GM18909 (cell line): Measurements from ENCODE around the gene NIP7.

Source experiments
- ATAC-seq: cut with Tn5 transposase; IDR thresholded peaks from one replicate; pipeline ENCODE4 v1.9.1; 2021; ENCODE audit warnings: mild to moderate bottlenecking; ENCODE audit not compliant: unreplicated experiment, poor library complexity

Gene NIP7

DNA sequence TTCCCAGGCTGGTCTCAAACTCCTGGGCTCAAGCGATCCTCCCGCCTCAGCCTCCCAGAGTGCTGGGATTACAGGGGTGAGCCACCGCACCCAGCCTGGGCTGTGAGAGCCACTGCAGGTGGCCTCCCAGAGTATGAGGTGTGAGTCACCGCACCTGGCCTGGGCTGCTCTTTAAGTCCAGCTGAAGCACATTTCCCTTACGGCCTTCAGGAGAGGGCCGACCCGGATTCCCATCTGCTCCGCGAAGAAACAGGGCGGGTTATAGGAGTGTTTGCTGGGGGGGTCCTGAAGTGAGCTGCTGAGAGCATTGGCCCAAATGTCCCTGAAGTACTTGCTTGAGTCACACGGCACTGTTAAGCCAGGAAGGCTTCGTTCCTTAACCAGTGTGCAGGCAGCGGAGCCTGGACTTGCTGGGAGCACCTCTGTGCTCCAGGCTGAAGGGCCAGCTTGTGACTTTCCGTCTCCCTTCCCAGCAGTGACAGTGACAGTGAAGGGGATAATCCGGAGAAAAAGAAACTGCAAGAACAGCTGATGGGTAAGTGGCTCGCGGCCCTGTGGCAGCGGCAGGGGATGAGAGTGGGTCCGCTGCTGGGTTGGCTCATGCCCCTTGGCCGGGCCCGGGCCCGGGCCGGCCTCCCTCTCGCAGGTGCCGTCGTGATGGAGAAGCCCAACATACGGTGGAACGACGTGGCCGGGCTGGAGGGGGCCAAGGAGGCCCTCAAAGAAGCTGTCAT, 21.2 kb upstream of the NIP7 start:
- no peak for ATAC-seq

DNA sequence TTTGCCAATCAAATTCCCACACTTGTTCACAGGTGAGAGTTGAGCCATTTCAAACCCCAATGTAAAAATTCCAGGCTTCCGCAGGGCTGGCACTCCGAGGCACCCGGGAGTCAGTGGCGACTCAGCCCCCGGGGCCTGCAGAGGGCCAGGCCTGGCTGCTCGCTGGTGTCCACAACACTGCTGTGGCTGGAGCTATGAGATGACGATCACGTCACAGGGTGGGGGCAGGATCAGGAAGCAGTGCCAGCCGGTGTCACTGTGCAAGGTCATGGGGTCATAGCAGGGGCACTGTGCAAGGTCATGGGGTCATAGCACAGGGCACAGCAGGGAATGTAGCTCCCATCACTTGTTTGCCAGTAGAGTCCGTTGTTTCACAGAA, 20.7 kb upstream of the NIP7 start:
- ATAC-seq = no peak

DNA sequence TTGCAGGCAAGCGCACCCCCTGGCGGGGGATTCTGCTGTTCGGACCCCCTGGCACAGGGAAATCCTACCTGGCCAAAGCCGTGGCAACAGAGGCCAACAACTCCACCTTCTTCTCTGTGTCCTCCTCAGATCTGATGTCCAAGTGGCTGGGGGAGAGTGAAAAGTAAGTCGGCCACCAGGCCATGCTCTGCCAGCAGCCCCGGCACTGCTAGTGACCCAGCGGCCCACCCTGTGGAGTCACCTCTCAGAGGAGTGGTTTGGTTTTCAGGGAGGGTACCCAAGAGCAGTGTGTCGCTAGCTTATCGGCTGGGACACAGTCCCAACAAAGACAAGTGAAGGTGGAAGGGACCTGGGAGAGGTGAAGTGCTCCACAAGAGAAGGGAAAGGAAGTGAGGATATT, 20.2 kb upstream of the NIP7 start:
- no peak for ATAC-seq

DNA sequence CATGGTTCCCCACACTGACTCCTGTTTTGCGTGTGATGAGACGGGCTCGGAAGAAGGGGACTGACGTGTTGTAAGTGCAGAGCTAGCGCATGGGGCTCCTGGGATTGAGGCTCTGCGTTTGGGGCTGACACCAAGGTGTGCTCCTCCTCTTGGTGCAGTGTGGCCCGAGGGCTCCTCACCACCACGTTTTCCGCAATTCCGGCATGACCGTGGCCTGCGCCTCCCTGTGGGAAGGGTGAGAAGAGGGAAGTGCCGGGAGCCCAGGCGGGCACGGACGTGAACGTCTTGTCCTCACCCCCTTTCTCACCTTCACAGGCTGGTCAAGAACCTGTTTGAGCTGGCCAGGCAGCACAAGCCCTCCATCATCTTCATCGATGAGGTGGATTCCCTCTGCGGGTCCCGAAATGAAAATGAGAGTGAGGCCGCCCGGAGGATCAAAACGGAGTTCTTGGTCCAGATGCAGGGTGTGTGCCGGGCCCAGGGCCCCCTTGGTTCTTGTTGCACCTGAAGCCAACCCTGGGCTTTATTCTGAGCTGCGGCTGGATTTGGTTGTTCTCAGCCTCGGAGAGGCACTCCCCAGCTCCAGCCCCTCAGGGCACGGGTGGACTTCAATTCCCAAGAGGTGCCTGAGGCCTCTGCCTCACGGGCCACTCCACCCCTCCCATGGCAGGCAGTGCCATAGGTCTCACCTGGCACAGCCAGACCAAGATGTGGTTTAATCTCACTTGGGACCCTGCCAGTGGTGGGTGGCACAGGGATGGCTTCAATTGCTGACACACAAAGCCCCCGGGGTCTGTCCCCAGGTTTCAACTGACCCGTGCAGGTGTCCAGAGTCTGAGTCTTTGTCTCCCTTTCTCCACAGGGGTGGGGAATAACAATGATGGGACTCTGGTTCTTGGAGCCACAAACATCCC, 19.5 kb upstream of the NIP7 start:
- no peak for ATAC-seq

DNA sequence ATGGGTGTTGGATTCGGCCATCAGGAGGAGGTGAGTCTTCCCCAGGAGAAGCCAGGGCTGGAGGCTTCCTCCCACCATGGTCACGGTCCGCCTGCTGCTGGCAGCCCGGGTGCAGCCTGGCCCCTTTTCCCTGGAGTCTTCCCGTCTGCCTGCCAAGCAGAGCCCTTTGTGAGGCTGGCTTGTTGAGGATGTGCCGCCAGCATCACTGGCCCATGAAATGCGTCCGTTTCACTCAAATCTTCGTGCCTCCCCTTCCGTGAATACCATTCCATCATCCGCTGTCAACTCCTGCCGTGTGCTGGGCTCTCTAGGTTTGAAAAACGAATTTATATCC, 18.9 kb upstream of the NIP7 start:
- ATAC-seq = no peak

DNA sequence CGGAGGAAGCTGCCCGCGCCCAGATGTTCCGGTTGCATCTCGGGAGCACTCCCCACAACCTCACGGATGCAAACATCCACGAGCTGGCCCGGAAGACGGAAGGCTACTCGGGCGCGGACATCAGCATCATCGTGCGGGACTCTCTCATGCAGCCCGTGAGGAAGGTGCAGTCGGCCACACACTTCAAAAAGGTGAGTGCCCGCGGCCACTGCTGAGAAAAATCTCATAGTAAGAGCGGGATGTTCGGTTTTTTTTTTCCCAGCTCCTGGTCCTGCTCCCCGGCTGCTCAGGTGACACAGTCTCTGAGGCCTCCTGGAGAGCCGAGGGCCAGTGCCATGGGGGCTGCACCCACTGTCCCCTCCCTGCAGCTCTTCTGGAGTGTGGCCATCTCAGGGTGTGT, 18.5 kb upstream of the NIP7 start:
- no peak for ATAC-seq

DNA sequence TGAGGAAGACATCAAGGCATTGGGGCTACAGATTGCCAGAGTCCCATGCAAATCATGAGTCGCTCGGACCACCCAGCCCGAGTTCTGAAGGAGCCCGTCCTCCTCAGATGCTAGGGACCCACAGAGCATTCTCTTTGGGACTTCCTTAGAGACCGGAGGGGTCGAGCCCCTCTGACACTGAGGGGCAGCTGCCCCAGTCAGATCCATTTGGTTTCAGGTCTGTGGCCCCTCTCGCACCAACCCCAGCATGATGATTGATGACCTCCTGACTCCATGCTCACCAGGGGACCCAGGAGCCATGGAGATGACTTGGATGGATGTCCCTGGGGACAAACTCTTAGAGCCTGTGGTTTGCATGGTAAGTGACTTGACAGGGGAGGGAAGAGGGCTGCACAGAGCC, 17.2 kb upstream of the NIP7 start:
- no peak for ATAC-seq

DNA sequence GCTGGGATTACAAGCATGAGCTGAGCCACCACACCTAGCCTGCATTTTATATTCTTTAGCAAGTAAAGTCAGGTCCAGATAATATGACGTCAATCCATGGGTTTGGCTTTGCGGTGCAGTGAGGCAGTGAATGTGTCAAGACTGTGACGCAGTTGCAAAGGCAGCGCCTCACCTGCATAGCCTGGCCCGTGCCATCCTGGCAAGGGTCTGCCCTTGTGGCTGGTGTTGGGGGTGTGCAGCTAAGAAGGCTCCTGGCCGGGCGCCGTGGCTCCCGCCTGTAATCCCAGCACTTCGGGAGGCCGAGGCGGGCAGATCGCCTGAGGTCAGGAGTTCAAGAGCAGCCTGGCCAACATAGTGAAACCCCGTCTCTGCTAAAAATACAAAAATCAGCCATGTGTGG, 16.2 kb upstream of the NIP7 start:
- no peak for ATAC-seq

DNA sequence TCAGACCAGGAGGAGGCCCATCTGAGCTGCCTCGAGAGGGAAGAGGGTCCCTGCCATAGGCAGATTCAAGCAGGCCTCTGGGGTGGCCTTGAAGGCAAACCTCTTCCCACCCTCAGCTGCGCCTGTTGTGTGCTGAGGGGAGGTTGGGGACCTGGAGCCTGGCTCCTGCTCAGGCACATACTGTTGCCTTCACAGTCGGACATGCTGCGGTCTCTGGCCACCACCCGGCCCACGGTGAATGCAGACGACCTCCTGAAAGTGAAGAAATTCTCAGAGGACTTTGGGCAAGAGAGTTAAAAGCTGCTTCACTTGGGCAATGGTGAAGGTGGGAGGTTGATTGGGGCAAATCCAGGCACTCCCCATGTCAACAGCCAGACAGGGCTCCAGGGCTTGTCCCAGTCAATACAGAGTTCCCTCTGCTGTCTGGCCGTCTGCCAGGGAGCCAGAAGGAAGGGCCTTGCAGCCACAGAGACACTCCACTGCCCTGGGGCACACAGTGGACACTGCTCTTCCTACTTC, 15.5 kb upstream of the NIP7 start:
- no peak for ATAC-seq

DNA sequence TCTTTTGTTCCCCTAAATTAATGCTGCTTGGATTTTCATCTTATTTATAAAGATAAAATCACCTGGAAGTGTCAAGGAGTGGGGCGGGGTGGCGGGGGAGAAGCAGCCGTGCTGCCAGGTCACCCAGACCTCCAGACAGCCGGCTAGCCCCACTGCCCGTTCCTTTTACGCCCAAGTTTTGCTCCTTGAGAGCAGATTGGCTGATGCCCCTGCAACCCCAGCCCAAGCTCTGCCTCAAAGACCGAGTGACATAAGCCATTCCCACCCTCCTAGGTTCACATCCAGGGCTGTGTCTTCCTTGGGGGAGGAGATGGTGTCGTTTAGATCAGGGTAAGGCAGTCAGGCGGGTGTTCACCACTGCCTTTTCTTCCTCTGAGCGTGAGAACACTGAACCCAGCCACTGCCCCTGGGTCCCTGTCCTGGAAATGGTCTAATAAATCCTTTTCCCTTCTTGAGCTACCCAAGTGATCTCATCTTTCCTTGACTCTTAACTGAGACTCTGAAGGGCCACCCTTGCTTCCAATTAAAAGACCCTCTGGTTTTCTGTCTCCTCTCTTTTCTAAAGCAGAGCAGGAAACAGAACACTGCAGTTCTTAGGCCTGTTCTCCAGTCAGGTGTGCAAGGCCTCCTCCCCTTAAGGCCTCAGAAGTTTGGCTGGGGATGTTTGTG, 14.9 kb upstream of the NIP7 start:
- ATAC-seq = no peak

DNA sequence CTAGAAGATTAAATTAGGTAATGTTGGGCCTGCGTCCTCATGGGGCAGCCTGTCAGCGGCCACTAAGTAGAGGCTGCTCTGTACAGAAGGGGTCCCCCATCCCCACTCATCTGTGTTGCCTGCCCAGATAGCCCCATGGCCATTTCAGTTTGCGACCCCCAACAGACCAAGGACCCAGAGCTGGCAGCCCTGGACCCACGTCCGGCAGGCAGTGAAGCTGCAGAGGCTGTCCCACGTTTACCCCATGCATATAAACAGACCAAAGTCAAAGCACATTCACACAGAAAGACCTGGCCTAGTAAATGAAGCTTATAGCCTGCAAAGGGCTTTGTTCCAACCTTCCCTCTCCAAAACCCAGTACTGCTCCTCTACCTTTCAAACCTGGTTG, 13.8 kb upstream of the NIP7 start:
- no peak for ATAC-seq

DNA sequence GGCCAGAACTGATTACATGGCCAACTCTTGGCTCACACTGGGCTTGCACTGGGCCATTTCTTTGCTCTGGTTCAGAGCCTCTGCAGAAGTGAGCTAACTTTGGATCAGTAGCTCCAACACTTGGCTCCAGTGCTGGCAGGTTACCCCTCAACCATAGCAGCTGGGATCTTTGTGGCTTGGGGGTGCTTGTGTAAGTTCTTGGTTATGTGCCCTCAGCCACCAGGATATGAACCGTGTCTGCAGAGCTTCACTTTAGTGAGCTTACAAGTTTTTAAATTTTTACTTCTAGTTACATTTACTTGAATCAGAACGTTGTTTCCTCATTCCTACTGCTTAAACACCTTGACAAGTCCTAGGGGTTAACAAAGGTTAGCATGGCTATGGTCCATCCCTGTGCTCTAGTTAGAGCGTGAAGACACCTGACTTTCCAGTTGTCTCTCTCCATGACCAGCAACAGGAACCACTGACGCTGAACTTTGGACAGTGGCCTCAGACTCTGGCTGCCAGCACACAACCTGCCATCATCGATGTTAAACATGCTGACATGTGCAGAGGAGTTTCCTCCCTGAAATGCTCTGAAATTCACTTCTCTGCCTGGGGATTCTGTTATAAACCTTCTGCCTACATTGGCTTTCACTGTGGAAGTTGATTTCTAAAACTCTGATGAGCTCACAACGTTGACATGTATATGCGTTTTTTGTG, 13.2 kb upstream of the NIP7 start:
- no peak for ATAC-seq

DNA sequence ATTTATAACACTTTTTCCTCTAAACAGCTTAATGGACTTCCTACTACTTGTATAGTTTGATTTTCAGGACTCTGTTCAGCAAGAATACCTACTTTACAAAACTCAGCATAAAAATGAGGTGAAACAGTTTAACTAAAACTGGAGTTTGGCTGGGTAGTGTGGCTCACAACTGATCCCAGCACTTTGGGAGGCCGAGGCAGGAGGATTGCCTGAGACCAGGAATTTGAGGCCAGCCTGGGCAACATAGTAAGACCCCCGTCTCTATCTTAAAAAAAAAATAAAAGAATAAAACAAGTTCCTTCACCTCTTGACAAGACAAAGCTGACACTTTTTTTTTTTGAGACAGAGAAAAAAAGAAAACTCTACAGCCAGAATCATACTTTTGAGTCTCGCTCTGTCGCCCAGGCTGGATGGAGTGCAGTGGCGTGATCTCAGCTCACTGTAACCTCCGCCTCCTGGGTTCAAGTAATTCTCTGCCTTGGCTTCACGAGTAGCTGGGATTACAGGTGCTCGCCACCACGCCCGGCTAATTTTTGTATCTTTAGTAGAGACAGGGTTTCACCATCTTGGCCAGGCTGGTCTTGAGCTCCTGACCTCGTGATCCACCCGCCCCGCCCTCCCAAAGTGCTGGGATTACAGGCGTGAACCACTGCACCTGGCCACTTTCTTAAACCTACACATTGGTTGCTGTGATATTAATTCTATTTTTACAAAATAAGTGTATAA, 11.8 kb upstream of the NIP7 start:
- no peak for ATAC-seq

DNA sequence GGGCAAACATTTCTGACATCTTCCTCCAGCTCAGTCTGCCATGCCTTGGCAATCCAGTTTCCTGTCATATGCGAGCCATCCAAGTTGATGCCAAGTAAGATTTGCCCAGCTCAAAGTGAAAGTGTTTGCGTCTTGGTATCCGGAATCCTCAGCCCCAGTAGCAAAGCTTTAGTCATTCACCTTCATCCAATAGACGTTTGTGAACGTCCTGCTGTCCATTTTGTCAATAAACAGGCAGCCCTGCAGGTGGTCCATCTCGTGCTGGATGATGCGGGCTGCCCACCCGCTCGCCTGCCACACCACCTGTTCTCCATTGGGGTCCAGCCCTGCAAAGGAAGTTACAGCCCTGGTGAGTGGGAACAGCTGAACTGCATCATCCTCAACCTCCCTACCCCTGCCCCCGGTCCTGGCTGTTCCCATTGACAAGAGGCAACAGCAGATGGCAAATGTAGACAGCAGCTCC, 10.7 kb upstream of the NIP7 start:
- no peak for ATAC-seq

DNA sequence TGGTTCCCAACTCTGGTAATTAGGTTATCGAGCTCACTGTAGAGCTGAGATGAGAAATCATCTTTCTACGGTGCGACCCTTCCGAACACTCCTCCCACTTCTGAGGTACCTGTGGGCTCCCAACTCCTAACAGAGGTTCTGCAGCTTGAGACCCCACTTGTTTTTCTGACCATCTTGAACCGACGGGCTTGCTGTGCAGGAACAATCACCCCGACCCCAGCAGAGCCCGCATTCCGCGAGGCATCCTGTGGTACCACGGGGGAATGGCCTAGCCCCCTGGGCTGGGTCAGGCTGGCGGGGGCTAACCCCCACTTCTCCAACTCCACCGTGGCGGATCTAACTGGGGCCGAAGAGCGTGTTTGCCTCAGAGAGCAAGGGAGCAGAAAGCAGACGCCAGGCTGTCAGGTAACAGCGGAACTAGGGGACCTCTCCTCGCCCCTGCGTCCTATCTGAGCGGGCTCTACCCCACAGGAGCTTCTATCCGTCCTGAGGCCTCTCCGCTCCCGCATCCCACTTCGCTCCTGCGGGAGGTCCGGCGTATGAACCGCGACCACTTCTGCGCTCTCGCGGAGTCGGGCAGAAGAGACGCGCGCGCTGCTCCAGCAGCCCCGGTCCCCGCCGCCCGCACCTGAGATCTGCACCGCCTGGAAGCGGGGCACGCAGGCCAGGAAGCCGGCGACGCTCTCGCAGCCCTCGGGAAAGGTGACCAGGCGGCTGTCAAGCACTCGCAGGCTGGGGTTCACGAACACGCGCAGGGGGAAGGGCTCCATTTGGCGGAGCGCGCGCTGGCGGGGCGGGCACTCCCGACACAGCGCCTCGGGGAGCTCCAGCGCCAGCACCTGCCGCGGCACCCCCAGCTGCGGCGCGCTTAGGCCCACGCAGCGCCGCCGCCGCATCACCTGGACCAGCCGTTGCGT, 9.9 kb upstream of the NIP7 start:
- peak; percentile 44 for ATAC-seq

DNA sequence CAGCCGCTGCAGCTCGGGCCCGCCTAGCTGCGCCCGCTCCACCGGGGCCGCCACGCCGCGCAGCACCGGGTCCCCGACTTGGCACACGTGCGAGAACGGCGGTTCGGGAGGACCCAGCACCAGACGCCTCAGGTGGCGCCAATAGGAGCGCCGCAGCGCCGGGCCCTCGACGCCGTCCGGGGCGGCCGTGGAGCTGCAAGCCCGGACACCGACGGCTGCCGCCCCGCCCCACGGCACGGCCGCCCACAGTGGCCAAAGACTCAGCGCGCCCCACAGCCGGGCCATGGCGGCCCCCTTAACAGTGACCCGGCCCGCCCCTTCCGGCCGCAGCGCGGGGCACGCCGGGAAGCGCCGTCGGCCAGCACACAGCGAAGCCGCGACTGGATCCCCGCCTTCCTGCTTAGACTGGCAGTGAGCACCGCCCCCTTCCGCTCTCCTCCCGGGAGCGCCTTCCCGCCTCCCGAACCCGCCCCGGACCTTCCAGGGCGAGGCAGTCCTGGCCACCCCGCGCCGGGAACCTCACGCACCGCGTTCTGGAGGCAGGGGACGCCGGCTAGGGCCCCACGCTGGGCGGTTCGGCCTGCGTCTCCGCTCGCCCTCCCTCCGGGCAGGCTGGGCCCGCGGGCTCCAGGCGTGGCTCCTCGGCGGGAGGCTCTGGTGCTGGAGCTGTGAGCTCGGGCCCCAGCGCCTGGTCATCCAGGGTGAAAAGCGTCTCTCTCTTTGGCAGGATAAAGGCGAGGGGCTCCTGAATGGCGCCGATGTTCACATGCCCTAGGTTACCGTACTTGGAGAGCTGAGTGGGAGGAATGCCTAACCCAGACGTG, 9.1 kb upstream of the NIP7 start, which contains the start of gene PDF:
PDF (minus strand) TSS at position 303 of the 824 bp plus-strand sequence; CDS start at position 285, 18 bp downstream.
- ATAC-seq = peak; percentile 95

DNA sequence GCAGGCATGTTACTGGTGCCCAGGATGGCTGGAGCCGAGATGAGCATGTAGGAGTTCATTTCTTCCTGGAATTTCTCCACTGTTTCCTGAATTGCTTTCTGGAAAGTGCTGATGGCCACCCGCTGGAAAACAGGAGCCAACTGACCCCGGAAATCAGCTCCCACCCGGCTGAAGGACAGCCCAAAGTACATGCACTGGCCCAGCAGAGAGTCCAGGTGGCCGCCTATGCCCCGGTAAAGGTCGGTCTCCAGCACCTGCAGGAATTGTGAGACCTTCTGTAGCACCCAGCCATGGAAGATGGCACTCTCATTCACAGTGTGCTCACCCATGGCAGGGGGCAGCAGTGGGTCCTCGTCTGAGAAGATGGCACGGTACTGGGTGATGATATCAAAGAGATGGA, 4.9 kb upstream of the NIP7 start:
- no peak for ATAC-seq
